ENCODE results near the gene EIF2AK3. TPM values are rescaled to one million over a fixed set of nuclear protein-coding genes. Genes with fewer than 3 reads are reported as not detected.
A peak's percentile ranks its signal among the peaks of the same experiment; 100 is the strongest.

The EIF2AK3 gene
- 13.3 TPM for total RNA-seq
- 9.6 TPM for polyA plus RNA-seq
- long read RNA-seq, donor 1, result 0 reads
- long read RNA-seq, donor 2, full-length matches to known transcripts, result 2 of 2 reads
- long read RNA-seq, donor 2, partial matches to known transcripts, result 0 of 2 reads
- long read RNA-seq, donor 2, other reads (novel, unspliced or antisense), result 0 of 2 reads
- long read RNA-seq, donor 3, full-length matches to known transcripts, result 3 of 3 reads
- long read RNA-seq, donor 3, partial matches to known transcripts, result 0 of 3 reads
- long read RNA-seq, donor 3, other reads (novel, unspliced or antisense), result 0 of 3 reads
- long read RNA-seq, donor 4, partial matches to known transcripts, result 0 of 1 reads
- long read RNA-seq, donor 4, other reads (novel, unspliced or antisense), result 0 of 1 reads
- long read RNA-seq, donor 5, full-length matches to known transcripts, result 2 of 2 reads
- long read RNA-seq, donor 5, partial matches to known transcripts, result 0 of 2 reads
- long read RNA-seq, donor 5, other reads (novel, unspliced or antisense), result 0 of 2 reads
- long read RNA-seq, donor 6, full-length matches to known transcripts, result 2 of 2 reads
- long read RNA-seq, donor 6, partial matches to known transcripts, result 0 of 2 reads
- long read RNA-seq, donor 6, other reads (novel, unspliced or antisense), result 0 of 2 reads
- long read RNA-seq, donor 7, full-length matches to known transcripts, result 1 of 1 reads
- long read RNA-seq, donor 7, partial matches to known transcripts, result 0 of 1 reads
- long read RNA-seq, donor 7, other reads (novel, unspliced or antisense), result 0 of 1 reads
- long read RNA-seq, donor 8, result 0 reads
- long read RNA-seq, donor 9, result 0 reads
- long read RNA-seq, donor 10, result 0 reads

DNA sequence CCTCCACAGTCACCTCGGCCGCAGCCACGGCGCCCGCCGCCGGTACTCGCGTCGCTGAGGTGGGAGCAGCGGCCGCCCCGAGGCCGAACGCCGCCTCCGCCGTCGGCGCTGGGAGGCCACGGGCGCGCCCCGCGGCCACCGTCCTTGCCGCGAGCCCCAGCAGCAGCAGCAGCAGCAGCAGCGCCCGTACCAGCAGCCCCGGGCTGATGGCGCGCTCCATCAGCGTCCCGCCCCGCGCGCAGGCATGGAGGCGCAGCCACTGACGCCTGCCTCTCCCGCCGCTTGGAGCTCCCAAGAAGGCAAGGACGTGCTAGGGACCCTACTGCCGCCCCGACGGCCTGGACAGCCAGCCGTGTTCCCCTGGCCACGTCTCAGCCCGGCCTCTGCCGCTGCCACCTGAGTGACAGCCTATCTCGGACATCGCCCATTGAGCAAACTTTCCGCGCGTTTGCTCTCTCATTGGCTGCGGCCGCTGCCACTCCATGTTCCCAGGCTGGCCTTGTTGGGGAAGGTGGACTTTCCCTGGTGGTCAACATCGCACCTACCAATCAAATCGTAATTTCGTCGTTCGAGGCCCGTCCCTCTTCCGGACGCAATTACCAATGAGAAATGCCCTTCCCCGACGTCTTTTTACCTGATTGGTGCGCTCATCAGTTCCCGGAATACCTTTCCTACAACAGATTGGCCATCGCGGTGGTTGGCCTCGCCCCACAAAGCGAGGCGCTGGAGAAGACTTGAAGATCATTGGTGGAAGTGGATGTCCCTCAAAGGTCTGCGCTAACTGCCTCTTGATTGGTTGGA, at the start of gene EIF2AK3:
EIF2AK3 (minus strand) TSS at position 410 of the 801 bp plus-strand sequence; CDS start at position 220, 190 bp downstream.
- Histone ChIP-seq H3K9me3 (ENCODE audit: control insufficient read depth in 2 of 2, insufficient read depth in 1 of 2, low read length in 1 of 2) (no peaks in the 10 kb centered on the region), H3K36me3 (ENCODE audit: control insufficient read depth in 2 of 2, insufficient read depth in 2 of 2, low read length in 1 of 2) (no peaks in the 10 kb centered on the region), H3K4me1 (ENCODE audit: control insufficient read depth in 2 of 2, insufficient read depth in 2 of 2, low read length in 2 of 2) (peaks cover 3 to 17% of the 10 kb centered on the region in 2 donors), H3K4me3 (ENCODE audit: low read length in 2 of 2) (peak within 1 kb of the TSS; percentile 73 to 74), H3K27ac (ENCODE audit: low read depth in 1 of 2, low read length in 1 of 2) (peak within 1 kb of the TSS; percentile 95 to 98), H3K27me3 (ENCODE audit: control insufficient read depth in 2 of 2, insufficient read depth in 1 of 2, low read length in 1 of 2) (no peaks in the 10 kb centered on the region)
- WGBS, result under 1% methylated on average over 75 of the region's 75 CpGs
- DNase-seq (ENCODE audit: low read depth in 6 of 9, low spot score in 9 of 9), result peak; percentile 99 to 100 (median 100)

DNA sequence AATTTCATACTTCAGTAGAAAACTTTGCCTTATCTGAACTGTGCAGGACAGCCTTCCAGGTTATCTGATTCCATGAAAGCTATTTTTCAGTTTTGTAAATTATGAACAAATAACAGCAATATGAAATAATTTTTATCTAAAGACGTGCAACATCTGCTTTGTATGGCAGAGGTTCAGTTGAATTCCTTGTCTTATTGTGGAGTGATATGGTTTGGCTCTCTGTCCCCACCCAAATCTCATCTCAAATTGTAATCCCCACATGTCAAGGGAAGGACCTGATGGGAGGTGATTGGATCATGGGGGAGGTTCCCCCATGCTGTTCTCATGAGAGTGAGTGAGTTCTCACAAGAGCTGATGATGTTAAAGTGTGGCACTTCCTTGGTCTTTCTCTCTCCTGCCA, 46.1 kb upstream of the EIF2AK3 start:
- DNase-seq (ENCODE audit: low read depth in 6 of 9, low spot score in 9 of 9), result no peak
- Histone ChIP-seq H3K27ac (ENCODE audit: low read depth in 1 of 2, low read length in 1 of 2) (no peak overlapping the region), H3K27me3 (ENCODE audit: control insufficient read depth in 2 of 2, insufficient read depth in 1 of 2, low read length in 1 of 2) (no peaks in the 10 kb centered on the region), H3K9me3 (ENCODE audit: control insufficient read depth in 2 of 2, insufficient read depth in 1 of 2, low read length in 1 of 2) (no peaks in the 10 kb centered on the region), H3K36me3 (ENCODE audit: control insufficient read depth in 2 of 2, insufficient read depth in 2 of 2, low read length in 1 of 2) (no peaks in the 10 kb centered on the region), H3K4me1 (ENCODE audit: control insufficient read depth in 2 of 2, insufficient read depth in 2 of 2, low read length in 2 of 2) (no peaks in the 10 kb centered on the region), H3K4me3 (ENCODE audit: low read length in 2 of 2) (no peak overlapping the region)
- WGBS, result 93% methylated on average over 1 of the region's 1 CpG

DNA sequence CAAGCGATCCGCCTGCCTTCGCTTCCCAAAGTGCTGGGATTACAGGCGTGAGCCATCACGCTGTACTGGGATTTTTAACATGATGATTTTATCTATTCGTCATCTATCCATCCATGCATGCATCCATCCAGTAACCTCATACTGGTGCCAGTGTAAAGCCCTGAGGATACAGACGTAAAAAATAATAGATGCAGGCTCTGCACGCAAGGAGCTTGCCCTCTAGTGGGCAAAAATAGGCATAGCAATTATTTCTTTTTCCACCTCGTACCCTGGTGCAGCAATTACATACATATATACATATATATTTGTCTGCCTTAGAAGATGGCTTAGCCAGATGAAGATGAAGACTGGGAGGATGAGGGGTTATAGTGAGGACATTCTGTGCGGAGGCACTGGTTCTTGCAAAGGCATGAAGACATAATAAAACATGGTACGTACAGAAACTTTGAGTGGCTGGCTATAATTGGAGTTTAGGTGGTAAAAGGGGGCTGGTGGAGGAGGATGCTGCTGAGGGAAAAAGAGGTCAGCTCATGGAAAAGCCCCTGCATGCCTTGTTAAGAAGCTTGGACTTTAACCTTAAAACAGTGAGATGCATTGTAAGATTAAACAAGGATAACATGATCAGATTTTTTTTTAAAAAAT, 44.6 kb upstream of the EIF2AK3 start:
- WGBS, result 61% methylated on average over 11 of the region's 11 CpGs
- H3K27me3 ChIP-seq (ENCODE audit: control insufficient read depth in 2 of 2, insufficient read depth in 1 of 2, low read length in 1 of 2), result no peaks in the 10 kb centered on the region
- H3K4me3 ChIP-seq (ENCODE audit: low read length in 2 of 2), result no peak overlapping the region
- peak in 8 of 9 donors; percentile 22 to 63 (median 34) for DNase-seq (ENCODE audit: low read depth in 6 of 9, low spot score in 9 of 9)
- H3K9me3 ChIP-seq (ENCODE audit: control insufficient read depth in 2 of 2, insufficient read depth in 1 of 2, low read length in 1 of 2), result no peaks in the 10 kb centered on the region
- no peaks in the 10 kb centered on the region for H3K36me3 ChIP-seq (ENCODE audit: control insufficient read depth in 2 of 2, insufficient read depth in 2 of 2, low read length in 1 of 2)
- no peaks in the 10 kb centered on the region for H3K4me1 ChIP-seq (ENCODE audit: control insufficient read depth in 2 of 2, insufficient read depth in 2 of 2, low read length in 2 of 2)
- H3K27ac ChIP-seq (ENCODE audit: low read depth in 1 of 2, low read length in 1 of 2), result no peak overlapping the region

DNA sequence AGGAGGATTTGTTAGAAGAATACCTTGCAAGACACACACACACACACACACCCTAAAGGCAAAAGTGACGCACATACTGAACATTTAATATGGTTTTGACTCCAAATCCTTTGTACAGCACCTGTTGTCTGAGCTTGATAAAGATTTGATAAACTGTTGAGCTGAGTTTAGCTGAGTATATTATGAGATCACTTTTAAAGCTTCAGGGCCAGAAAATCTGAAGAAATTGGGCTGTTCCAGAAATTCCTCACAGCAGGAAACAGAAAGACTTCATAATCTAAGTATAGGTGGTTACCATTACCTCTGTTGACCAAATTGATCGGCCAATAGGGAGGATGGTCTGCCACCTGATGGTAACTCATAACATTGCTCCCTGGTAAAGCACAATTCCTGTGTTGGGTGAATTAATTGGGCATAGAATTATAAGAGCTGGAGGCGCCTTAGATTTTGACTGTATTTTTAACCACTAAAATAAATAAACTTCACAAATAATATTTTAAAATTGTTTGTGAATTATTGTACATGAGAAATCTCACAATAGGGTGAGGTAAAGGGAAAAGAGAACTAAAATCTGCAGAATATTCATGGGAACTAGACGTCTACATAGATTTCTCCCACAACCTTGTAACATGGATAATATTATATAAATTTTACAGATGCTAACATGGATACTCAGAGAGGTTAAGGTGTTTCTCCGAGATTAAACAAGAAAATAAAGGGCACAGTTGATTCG, 42.4 kb upstream of the EIF2AK3 start:
- no peak overlapping the region for H3K27ac ChIP-seq (ENCODE audit: low read depth in 1 of 2, low read length in 1 of 2)
- H3K4me1 ChIP-seq (ENCODE audit: control insufficient read depth in 2 of 2, insufficient read depth in 2 of 2, low read length in 2 of 2), result no peaks in the 10 kb centered on the region
- DNase-seq (ENCODE audit: low read depth in 6 of 9, low spot score in 9 of 9), result peak in 1 of 9 donors; percentile 28
- 84% methylated on average over 6 of the region's 6 CpGs for whole genome bisulfite sequencing
- H3K36me3 ChIP-seq (ENCODE audit: control insufficient read depth in 2 of 2, insufficient read depth in 2 of 2, low read length in 1 of 2), result no peaks in the 10 kb centered on the region
- no peak overlapping the region for H3K4me3 ChIP-seq (ENCODE audit: low read length in 2 of 2)
- no peaks in the 10 kb centered on the region for H3K9me3 ChIP-seq (ENCODE audit: control insufficient read depth in 2 of 2, insufficient read depth in 1 of 2, low read length in 1 of 2)
- H3K27me3 ChIP-seq (ENCODE audit: control insufficient read depth in 2 of 2, insufficient read depth in 1 of 2, low read length in 1 of 2), result no peaks in the 10 kb centered on the region

DNA sequence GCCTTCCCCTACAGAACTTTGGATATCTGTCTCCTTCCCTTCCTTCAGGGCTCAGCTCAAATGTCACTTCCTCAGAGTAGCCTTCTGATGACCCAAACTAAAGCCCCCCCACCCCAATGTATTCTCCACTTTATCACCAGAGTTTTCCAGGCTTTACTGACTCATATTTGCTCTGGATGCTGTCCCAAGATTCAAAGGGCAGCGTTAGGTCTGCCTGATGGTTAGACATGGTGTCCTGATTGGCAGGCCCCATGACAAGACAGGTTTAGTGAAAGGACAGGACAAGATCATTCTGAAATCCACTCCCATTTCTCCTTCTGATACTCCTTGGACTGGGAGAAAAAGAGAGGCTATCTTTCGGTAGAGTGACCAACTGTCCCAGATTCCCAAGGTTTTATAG, 41.6 kb upstream of the EIF2AK3 start:
- no peak for DNase-seq (ENCODE audit: low read depth in 6 of 9, low spot score in 9 of 9)
- no peaks in the 10 kb centered on the region for H3K36me3 ChIP-seq (ENCODE audit: control insufficient read depth in 2 of 2, insufficient read depth in 2 of 2, low read length in 1 of 2)
- no peaks in the 10 kb centered on the region for H3K4me1 ChIP-seq (ENCODE audit: control insufficient read depth in 2 of 2, insufficient read depth in 2 of 2, low read length in 2 of 2)
- 98% methylated on average over 2 of the region's 2 CpGs for WGBS
- no peak overlapping the region for H3K4me3 ChIP-seq (ENCODE audit: low read length in 2 of 2)
- H3K9me3 ChIP-seq (ENCODE audit: control insufficient read depth in 2 of 2, insufficient read depth in 1 of 2, low read length in 1 of 2), result no peaks in the 10 kb centered on the region
- H3K27ac ChIP-seq (ENCODE audit: low read depth in 1 of 2, low read length in 1 of 2), result no peak overlapping the region
- no peaks in the 10 kb centered on the region for H3K27me3 ChIP-seq (ENCODE audit: control insufficient read depth in 2 of 2, insufficient read depth in 1 of 2, low read length in 1 of 2)

DNA sequence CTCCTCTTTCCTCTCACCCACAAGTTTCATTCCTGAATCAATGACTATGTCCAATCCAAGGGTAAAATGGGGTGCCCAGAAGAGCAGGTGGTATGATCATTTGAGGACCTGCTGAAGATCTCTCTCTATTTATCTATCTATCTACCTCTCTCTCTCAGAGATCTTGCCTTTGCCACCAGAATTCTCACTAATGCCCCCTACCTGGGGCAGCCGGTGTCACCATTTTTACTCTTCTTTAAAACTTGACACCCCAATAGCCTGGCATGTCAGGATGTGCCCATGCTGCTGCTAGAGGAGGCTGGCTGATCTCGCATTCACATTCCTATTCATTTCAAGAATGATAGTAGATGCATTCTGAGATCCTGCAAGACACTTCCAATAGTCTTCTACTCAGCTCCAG, 40.0 kb upstream of the EIF2AK3 start:
- H3K4me3 ChIP-seq (ENCODE audit: low read length in 2 of 2), result no peak overlapping the region
- no peaks in the 10 kb centered on the region for H3K36me3 ChIP-seq (ENCODE audit: control insufficient read depth in 2 of 2, insufficient read depth in 2 of 2, low read length in 1 of 2)
- H3K4me1 ChIP-seq (ENCODE audit: control insufficient read depth in 2 of 2, insufficient read depth in 2 of 2, low read length in 2 of 2), result no peaks in the 10 kb centered on the region
- H3K9me3 ChIP-seq (ENCODE audit: control insufficient read depth in 2 of 2, insufficient read depth in 1 of 2, low read length in 1 of 2), result no peaks in the 10 kb centered on the region
- H3K27ac ChIP-seq (ENCODE audit: low read depth in 1 of 2, low read length in 1 of 2), result no peak overlapping the region
- no peaks in the 10 kb centered on the region for H3K27me3 ChIP-seq (ENCODE audit: control insufficient read depth in 2 of 2, insufficient read depth in 1 of 2, low read length in 1 of 2)
- no peak for DNase-seq (ENCODE audit: low read depth in 6 of 9, low spot score in 9 of 9)
- 99% methylated on average over 2 of the region's 2 CpGs for WGBS

DNA sequence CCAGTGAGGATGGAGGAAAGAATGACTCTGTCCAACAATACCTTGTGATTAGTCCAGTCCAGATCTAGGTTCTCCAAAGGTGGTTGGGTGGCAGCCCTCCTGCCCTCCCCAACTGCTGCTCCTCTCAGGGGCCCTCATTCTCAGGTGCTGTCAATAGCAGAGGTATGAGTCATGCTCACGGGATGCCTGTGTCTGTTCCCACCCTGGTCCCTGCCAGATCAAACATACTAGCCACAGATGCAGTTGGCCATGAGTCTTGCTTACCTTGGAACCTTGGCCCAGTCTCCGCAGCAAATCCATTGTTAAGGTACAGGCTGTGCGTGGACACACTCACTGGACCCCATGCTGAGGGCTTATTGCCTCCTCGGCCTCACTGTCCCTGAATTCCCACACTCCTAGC, 39.3 kb upstream of the EIF2AK3 start:
- Histone ChIP-seq H3K36me3 (ENCODE audit: control insufficient read depth in 2 of 2, insufficient read depth in 2 of 2, low read length in 1 of 2) (no peaks in the 10 kb centered on the region), H3K4me1 (ENCODE audit: control insufficient read depth in 2 of 2, insufficient read depth in 2 of 2, low read length in 2 of 2) (no peaks in the 10 kb centered on the region), H3K27me3 (ENCODE audit: control insufficient read depth in 2 of 2, insufficient read depth in 1 of 2, low read length in 1 of 2) (no peaks in the 10 kb centered on the region), H3K4me3 (ENCODE audit: low read length in 2 of 2) (no peak overlapping the region), H3K9me3 (ENCODE audit: control insufficient read depth in 2 of 2, insufficient read depth in 1 of 2, low read length in 1 of 2) (no peaks in the 10 kb centered on the region), H3K27ac (ENCODE audit: low read depth in 1 of 2, low read length in 1 of 2) (no peak overlapping the region)
- no peak for DNase-seq (ENCODE audit: low read depth in 6 of 9, low spot score in 9 of 9)
- 95% methylated on average over 4 of the region's 4 CpGs for WGBS

DNA sequence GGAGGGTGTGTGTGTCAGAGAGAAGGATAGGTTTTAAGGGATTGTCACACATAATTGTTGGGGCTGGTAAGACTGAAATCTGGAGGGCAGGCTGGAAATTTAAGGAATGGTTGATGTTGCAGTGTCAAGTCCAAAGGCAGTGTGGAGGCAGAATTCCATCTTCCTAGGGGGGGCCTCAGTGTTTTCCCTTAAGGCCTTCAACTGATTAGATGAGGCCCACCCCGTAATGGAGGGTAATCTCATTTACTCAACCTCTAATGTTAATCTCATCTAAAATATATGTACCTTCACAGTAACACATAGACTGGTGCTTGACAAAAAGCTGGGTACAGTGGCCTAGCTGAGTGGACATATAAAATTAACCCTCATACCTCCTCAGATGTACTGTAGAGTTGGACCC, 33.4 kb upstream of the EIF2AK3 start:
- Histone ChIP-seq H3K4me1 (ENCODE audit: control insufficient read depth in 2 of 2, insufficient read depth in 2 of 2, low read length in 2 of 2) (no peaks in the 10 kb centered on the region), H3K36me3 (ENCODE audit: control insufficient read depth in 2 of 2, insufficient read depth in 2 of 2, low read length in 1 of 2) (no peaks in the 10 kb centered on the region), H3K27me3 (ENCODE audit: control insufficient read depth in 2 of 2, insufficient read depth in 1 of 2, low read length in 1 of 2) (no peaks in the 10 kb centered on the region), H3K9me3 (ENCODE audit: control insufficient read depth in 2 of 2, insufficient read depth in 1 of 2, low read length in 1 of 2) (no peaks in the 10 kb centered on the region), H3K27ac (ENCODE audit: low read depth in 1 of 2, low read length in 1 of 2) (no peak overlapping the region), H3K4me3 (ENCODE audit: low read length in 2 of 2) (no peak overlapping the region)
- DNase-seq (ENCODE audit: low read depth in 6 of 9, low spot score in 9 of 9), result no peak
- WGBS, result 98% methylated on average over 1 of the region's 1 CpG

All from thymus (tissue), 14 donors.